ENCODE results near the gene AGPAT3. TPM values are rescaled to one million over a fixed set of nuclear protein-coding genes. Genes with fewer than 3 reads are reported as not detected.

AGPAT3 gene
- total RNA-seq, 1 donor from 2014 or later, result 39.1 TPM

DNA sequence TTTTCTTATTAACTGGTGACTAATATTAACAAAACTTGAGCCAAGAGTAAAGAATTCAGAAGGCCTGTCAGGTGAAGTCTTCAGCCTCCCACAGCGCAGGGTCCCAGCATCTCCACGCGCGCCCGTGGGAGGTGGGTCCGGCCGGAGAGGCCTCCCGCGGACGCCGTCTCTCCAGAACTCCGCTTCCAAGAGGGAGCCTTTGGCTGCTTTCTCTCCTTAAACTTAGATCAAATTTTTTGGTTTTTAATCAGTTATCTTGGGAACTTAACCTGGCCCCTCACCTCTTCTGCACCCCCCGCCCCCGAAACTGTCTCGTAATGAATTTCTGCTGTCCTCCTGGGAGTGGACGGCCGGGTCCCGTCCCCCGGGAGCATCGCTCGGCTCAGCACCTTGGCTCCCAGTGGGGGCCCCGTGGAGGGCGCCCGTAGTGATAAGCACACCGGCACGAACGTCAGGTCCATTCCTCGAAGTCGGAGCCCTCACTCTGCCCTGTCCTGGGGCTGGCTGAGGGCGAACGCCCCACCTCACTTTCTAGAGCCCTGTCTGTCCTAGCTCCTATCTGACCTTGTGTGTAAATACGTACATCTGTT lies 117.6 kb downstream of the AGPAT3 start:
- no peak for DNase-seq (ENCODE audit: low read depth)
- no peak for TF ChIP-seq CTCF (conservative IDR thresholded peaks at IDR 0.05; ENCODE audit: low read depth, low read length)
- H3K4me3 ChIP-seq (ENCODE audit: low read depth, low read length), result no peak overlapping the region

- no peak for TF ChIP-seq CTCF (conservative IDR thresholded peaks at IDR 0.05; ENCODE audit: low read depth, low read length)
- DNase-seq (ENCODE audit: low read depth), result no peak
- no peak overlapping the region for H3K4me3 ChIP-seq (ENCODE audit: low read depth, low read length)
Measured at GRCh38 chr21:43983390-43983789, 118.4 kb downstream of the AGPAT3 start.

- no peak overlapping the region for H3K4me3 ChIP-seq (ENCODE audit: low read depth, low read length)
- DNase-seq (ENCODE audit: low read depth), result no peak
- TF ChIP-seq CTCF (conservative IDR thresholded peaks at IDR 0.05; ENCODE audit: low read depth, low read length), result no peak
Measured at GRCh38 chr21:43983860-43984420, 118.9 kb downstream of the AGPAT3 start.

- H3K4me3 ChIP-seq (ENCODE audit: low read depth, low read length), result no peak overlapping the region
- no peak for DNase-seq (ENCODE audit: low read depth)
- TF ChIP-seq CTCF (conservative IDR thresholded peaks at IDR 0.05; ENCODE audit: low read depth, low read length), result no peak
Measured at GRCh38 chr21:43984905-43985689, 120.1 kb downstream of the AGPAT3 start.

DNA sequence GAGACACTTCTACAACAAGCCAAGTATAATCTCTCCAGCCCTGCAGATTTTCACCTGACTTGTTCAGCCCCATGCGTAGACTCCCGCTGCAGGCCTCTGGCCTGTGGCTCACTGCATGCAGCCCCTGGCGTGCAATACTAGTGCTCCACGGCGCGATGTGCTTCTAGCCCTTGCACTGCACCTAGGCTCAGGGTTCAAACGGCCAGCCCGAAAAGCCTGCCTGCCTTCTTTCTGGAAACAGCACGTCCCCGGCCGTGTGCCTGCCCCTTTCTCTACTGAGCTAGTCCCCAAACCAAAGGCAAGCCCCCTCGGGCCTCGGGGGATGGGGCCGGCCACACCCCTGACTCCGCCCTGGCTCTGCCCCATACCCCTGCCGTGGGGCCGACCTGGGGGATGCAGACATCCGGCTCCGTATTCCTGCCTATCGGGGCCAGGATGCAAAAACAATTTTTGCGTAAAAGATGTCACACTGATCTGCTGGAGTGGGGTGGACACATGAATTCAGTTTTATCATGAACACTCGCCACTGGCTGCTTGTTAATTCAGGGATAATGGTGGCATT lies 120.7 kb downstream of the AGPAT3 start:
- DNase-seq (ENCODE audit: low read depth), result no peak
- no peak overlapping the region for H3K4me3 ChIP-seq (ENCODE audit: low read depth, low read length)
- no peak for TF ChIP-seq CTCF (conservative IDR thresholded peaks at IDR 0.05; ENCODE audit: low read depth, low read length)

DNA sequence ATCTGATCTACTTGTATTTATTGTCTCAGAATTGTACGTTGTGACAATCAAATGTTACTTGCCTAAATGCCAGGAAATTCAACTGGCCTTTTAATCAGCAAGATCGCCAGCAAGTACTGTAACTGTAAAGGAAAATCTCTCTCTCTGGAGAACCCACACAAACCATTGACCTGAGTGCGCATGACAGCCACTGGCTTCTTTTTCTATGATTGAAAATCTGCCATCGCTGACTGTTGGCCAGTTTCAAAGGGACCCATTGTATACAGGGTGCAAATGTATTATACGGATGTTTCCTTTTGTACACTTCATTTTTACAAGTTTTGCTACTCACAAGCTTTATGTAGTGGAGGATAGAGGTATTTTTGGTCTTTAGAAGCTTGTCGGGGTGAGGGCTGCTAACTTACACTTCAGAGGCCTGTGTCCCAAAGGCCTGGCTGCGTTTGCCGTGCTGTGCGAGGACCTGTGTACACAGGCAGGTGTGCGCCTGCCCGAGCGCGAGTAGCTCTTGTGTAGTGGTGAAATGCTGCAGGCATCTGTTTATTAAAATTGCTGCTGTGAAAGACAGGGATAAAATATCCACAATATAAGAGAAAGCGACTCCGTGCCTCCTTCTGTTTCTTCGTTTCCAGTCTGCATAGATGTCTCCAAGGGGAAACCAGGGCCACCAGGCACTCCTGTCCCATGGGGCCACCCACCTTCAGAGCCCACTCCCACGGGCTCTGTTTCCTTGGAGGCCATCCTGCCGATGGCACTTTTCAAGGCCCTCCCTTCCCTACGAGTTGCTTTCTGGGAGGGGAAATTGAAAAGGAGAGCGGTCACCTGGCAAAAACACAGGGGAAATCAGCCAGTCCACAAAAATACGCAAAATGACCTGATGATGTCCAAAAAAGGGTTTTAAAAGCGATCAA lies 121.8 kb downstream of the AGPAT3 start:
- TF ChIP-seq CTCF (conservative IDR thresholded peaks at IDR 0.05; ENCODE audit: low read depth, low read length), result no peak
- no peak overlapping the region for H3K4me3 ChIP-seq (ENCODE audit: low read depth, low read length)

More for the DNA sequence above, 121.8 kb downstream of the AGPAT3 start:
- DNase-seq (ENCODE audit: low read depth), result no peak
